ENCODE measurements around the gene FRMD4A. TPM values are rescaled to one million over a fixed set of nuclear protein-coding genes. Genes with fewer than 3 reads are reported as not detected.

FRMD4A gene
- total and polyA plus RNA-seq, 2 of the 4 experiments (the other 2 are of a cell fraction) = 30.3 to 68.8 TPM

GRCh38 chr10:14071956-14072355 is 258.8 kb downstream of the FRMD4A start (continued):
- TF ChIP-seq RCOR1 (IDR thresholded peaks at IDR 0.05; ENCODE audit: insufficient replicate concordance, low read length) (no peak), NFE2L2 (IDR thresholded peaks at IDR 0.05; ENCODE audit: low read depth, low read length) (no peak), CEBPB (IDR thresholded peaks at IDR 0.05; ENCODE audit: low read depth, low read length) (no peak), CHD1 (IDR thresholded peaks at IDR 0.05; ENCODE audit: low read depth, low read length) (no peak), MAFK (IDR thresholded peaks at IDR 0.05; ENCODE audit: low read depth, low read length) (no peak), FOS (IDR thresholded peaks at IDR 0.05; ENCODE audit: low read depth, low read length) (no peak), MXI1 (IDR thresholded peaks at IDR 0.05; ENCODE audit: borderline replicate concordance, low read depth, low read length) (no peak)

DNA sequence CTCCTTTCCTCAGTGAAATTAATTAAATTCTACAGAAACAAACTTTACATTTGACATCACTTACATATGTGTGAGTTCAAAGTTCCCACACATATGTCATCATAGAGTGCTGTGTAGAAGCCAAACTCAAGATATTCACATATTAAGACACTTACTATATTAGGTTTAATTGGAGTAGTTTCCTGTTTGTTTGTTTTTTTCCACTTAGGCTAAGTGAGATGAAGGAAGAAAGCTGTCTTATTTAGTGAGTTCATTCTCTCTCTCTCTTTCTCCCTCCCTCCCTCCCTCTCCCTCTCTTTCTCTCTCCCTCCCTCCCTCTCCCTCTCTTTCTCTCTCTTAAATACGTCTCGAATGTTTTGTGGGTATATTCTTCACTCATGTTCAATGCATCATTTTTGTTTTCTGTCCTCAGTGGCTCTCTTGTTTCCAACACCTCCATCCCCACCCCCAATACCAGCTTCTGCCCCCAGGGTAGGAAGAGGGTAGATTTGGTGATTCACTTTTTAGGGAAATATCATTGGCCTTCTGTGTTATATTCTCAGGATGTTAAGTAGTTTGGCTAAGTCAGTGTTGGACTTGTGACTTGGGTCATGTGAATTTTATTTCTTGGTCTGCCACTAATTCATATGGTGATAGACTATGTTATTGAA is 262.0 kb downstream of the FRMD4A start:
- no peak overlapping the region for H3K9ac ChIP-seq (ENCODE audit: low read depth, low read length)
- H2BK120ac ChIP-seq (ENCODE audit: low read depth, low read length) = no peak overlapping the region
- ChIA-PET POLR2A (ENCODE audit: unreplicated experiment) (no interaction called here), CTCF (no interaction called here)
- H2AK5ac ChIP-seq (ENCODE audit: low read depth, low read length) = no peak overlapping the region
- H4K8ac ChIP-seq (ENCODE audit: low read depth in 2 of 2, low read length in 2 of 2) = no peak overlapping the region
- no peak for ATAC-seq (ENCODE audit: low read depth)
- H3K4me1 ChIP-seq (ENCODE audit: control insufficient read depth, insufficient read depth, low read length) = peaks cover 4% of the 10 kb centered on the region; the same call in 1 of the 2 replicates
- no peak overlapping the region for H3K27ac ChIP-seq (ENCODE audit: insufficient read depth, low read length)
- H3K23ac ChIP-seq (ENCODE audit: low read depth, low read length) = no peak overlapping the region
- no peaks in the 10 kb centered on the region for H3K79me1 ChIP-seq (ENCODE audit: low read depth in 1 of 2, low read length in 2 of 2)
- H2AK9ac ChIP-seq (replicated peaks; ENCODE audit: low read depth, low read length, poor library complexity) = no peak overlapping the region
- H2AFZ ChIP-seq (replicated peaks; ENCODE audit: low read length, poor library complexity) = no peak overlapping the region
- no peaks in the 10 kb centered on the region for H4K20me1 ChIP-seq (ENCODE audit: insufficient read depth, low read length)
- no peaks in the 10 kb centered on the region for H3K36me3 ChIP-seq (ENCODE audit: control insufficient read depth, insufficient read depth, low read length)
- no peak for TF ChIP-seq CEBPB (IDR thresholded peaks at IDR 0.05; ENCODE audit: low read depth, low read length)
- TF ChIP-seq FOS (IDR thresholded peaks at IDR 0.05; ENCODE audit: low read depth, low read length) = no peak
- TF ChIP-seq MAZ (IDR thresholded peaks at IDR 0.05; ENCODE audit: borderline replicate concordance, low read depth, low read length) = no peak
- TF ChIP-seq, protein P1, sequence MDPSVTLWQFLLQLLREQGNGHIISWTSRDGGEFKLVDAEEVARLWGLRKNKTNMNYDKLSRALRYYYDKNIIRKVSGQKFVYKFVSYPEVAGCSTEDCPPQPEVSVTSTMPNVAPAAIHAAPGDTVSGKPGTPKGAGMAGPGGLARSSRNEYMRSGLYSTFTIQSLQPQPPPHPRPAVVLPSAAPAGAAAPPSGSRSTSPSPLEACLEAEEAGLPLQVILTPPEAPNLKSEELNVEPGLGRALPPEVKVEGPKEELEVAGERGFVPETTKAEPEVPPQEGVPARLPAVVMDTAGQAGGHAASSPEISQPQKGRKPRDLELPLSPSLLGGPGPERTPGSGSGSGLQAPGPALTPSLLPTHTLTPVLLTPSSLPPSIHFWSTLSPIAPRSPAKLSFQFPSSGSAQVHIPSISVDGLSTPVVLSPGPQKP (IDR thresholded peaks at IDR 0.05; ENCODE audit: borderline replicate concordance, low read depth, low read length) = no peak
- TF ChIP-seq RFX5 (IDR thresholded peaks at IDR 0.05; ENCODE audit: low read depth, low read length) = no peak
- TF ChIP-seq CHD1 (IDR thresholded peaks at IDR 0.05; ENCODE audit: low read depth, low read length) = no peak
- no peak for TF ChIP-seq BHLHE40 (IDR thresholded peaks at IDR 0.05; ENCODE audit: low read depth, low read length)
- no peak for TF ChIP-seq RAD21 (IDR thresholded peaks at IDR 0.05; ENCODE audit: low read length)
- no peak for TF ChIP-seq POLR2A (IDR thresholded peaks at IDR 0.05; ENCODE audit: low read depth, low read length)
- no peak for TF ChIP-seq SMC3 (IDR thresholded peaks at IDR 0.05; ENCODE audit: low read depth, low read length)
- no peak for TF ChIP-seq MXI1 (IDR thresholded peaks at IDR 0.05; ENCODE audit: borderline replicate concordance, low read depth, low read length)
- no peak for TF ChIP-seq RCOR1 (IDR thresholded peaks at IDR 0.05; ENCODE audit: insufficient replicate concordance, low read length)
- no peak for TF ChIP-seq NFE2L2 (IDR thresholded peaks at IDR 0.05; ENCODE audit: low read depth, low read length)
- no peak for TF ChIP-seq USF2 (IDR thresholded peaks at IDR 0.05; ENCODE audit: low read depth, low read length)
- no peak for TF ChIP-seq MAFK (IDR thresholded peaks at IDR 0.05; ENCODE audit: low read depth, low read length)
- in situ Hi-C loops (cut with MboI; ENCODE audit: low sequenced_read_pairs) (no loop called here), dilution Hi-C loops (cut with HindIII; ENCODE audit: low sequenced_read_pairs, unreplicated experiment) (no loop called here), intact Hi-C loops (cut with micrococcal nuclease) (no loop called here)
- H3K27me3 ChIP-seq (ENCODE audit: control insufficient read depth, insufficient read depth, low read length) = no peaks in the 10 kb centered on the region
- H2BK5ac ChIP-seq (ENCODE audit: low read depth, low read length, poor library complexity, severe bottlenecking) = no peak overlapping the region
- no peaks in the 10 kb centered on the region for H3K9me3 ChIP-seq (ENCODE audit: control insufficient read depth, insufficient read depth, low read length)
- H3K4me2 ChIP-seq (ENCODE audit: low read depth, low read length) = no peak overlapping the region
- H3K56ac ChIP-seq (ENCODE audit: extremely low read depth, insufficient read depth, low read length) = no peak overlapping the region
- WGBS, 2 experiments (ENCODE audit: extremely low coverage in 2 of 2, insufficient read length in 1 of 2) = 100% methylated on average over 1 of the region's 2 CpGs; no CpG with 5 or more reads in 1 of the 2 experiments
- DNase-seq = no peak
- H3K4me3 ChIP-seq (ENCODE audit: insufficient read depth, low read depth, low read length) = no peak overlapping the region
- no peak overlapping the region for H3K4ac ChIP-seq (ENCODE audit: low read depth, low read length)
- H2BK15ac ChIP-seq (ENCODE audit: low read depth, low read length) = peak overlapping the region; percentile 37; the same call in 1 of the 3 replicates
- H4K91ac ChIP-seq (ENCODE audit: insufficient read depth, low read depth, low read length) = no peak overlapping the region
- H4K5ac ChIP-seq (ENCODE audit: low read depth, low read length) = no peak overlapping the region
- no peak overlapping the region for H2BK20ac ChIP-seq (ENCODE audit: low read depth, low read length)
- H3K18ac ChIP-seq (ENCODE audit: low read depth, low read length) = no peak overlapping the region
- no TSS peak for BruUV-seq (replicated peaks)
- peaks cover 7% of the 10 kb centered on the region; the same call in 1 of the 2 replicates for H3K9me1 ChIP-seq (ENCODE audit: insufficient read depth, low read length)
- H3K14ac ChIP-seq (replicated peaks; ENCODE audit: low read depth, low read length) = no peak overlapping the region

Data from IMR-90 (cell line).